ENCODE data around the gene FTCDNL1.
A peak's percentile ranks its signal among the peaks of the same experiment; 100 is the strongest.

FTCDNL1 gene

GRCh38 chr2:199742884-199743283, 108.1 kb downstream of the FTCDNL1 start:
- no peak for DNase-seq (ENCODE audit: low spot score)

- DNase-seq (ENCODE audit: low spot score), result no peak
Measured at GRCh38 chr2:199740111-199740428, 110.9 kb downstream of the FTCDNL1 start.

GRCh38 chr2:199739413-199740110, 111.4 kb downstream of the FTCDNL1 start:
- DNase-seq (ENCODE audit: low spot score), result peak; percentile 35

- no peak for DNase-seq (ENCODE audit: low spot score)
Measured at GRCh38 chr2:199738727-199739412, 112.1 kb downstream of the FTCDNL1 start.

- DNase-seq (ENCODE audit: low spot score), result no peak
Measured at GRCh38 chr2:199734651-199735050, 116.3 kb downstream of the FTCDNL1 start.

- DNase-seq (ENCODE audit: low spot score), result no peak
Measured at GRCh38 chr2:199734011-199734410, 117.0 kb downstream of the FTCDNL1 start.

GRCh38 chr2:199727801-199728200, 123.2 kb downstream of the FTCDNL1 start:
- DNase-seq (ENCODE audit: low spot score), result peak; percentile 61

GRCh38 chr2:199727306-199727705, 123.7 kb downstream of the FTCDNL1 start:
- no peak for DNase-seq (ENCODE audit: low spot score)

- no peak for DNase-seq (ENCODE audit: low spot score)
Measured at GRCh38 chr2:199718074-199718473, 132.9 kb downstream of the FTCDNL1 start.

GRCh38 chr2:199717587-199717907, 133.4 kb downstream of the FTCDNL1 start:
- DNase-seq (ENCODE audit: low spot score), result no peak

- peak; percentile 50 for DNase-seq (ENCODE audit: low spot score)
Measured at GRCh38 chr2:199716807-199717586, 134.0 kb downstream of the FTCDNL1 start.

GRCh38 chr2:199713746-199714145, 137.2 kb downstream of the FTCDNL1 start:
- DNase-seq (ENCODE audit: low spot score), result no peak

GRCh38 chr2:199710551-199710950, 140.4 kb downstream of the FTCDNL1 start:
- DNase-seq (ENCODE audit: low spot score), result no peak

All from COLO829 (cell line).